ENCODE results near the gene TTC8.

DNA sequence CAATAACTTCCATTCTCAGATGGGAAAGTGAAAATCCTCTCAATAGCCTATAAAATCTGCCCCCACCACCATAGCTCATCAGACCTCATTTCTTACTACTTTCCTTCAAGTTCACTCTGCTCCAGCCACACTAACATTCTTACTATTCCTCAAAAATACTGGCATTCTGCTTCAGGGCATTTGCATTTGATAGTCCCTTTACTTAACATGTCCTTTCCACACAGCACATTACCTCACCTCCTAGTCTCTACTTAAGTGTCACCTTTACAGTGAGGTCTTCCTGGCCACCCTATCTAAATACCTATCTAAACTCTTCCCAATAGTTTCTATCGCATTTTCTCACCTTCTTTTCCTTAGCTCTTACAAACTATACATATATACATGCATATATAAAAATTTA, 38.5 kb upstream of the TTC8 start:
- TF ChIP-seq POLR2A (IDR thresholded peaks at IDR 0.05), result no peak
- TF ChIP-seq POLR2AphosphoS5 (IDR thresholded peaks at IDR 0.05), result no peak
- TF ChIP-seq CTCF (IDR thresholded peaks at IDR 0.05), result no peak
